Glutamatergic neuron (in vitro differentiated cells): Measurements from ENCODE around the gene CALM3. TPM values are rescaled to one million over a fixed set of nuclear protein-coding genes. Genes with fewer than 3 reads are reported as not detected.
"Not testable (repeated sequence)": the region's sequence is repeated elsewhere in the genome, so short reads cannot be mapped to it uniquely, and the experiment has no call there.

Experiments
- DNase-seq: peaks from one replicate; pipeline ENCODE4 v3.0.0; 2022
- H3K27ac Mint-ChIP-seq: one replicate; pipeline ENCODE4 v1.8.0; 2020; ENCODE audit warnings: mild to moderate bottlenecking, mixed read lengths, inconsistent platforms; ENCODE audit not compliant: unreplicated experiment
- H3K27me3 Mint-ChIP-seq: one replicate; pipeline ENCODE4 v1.8.0; 2020; ENCODE audit warnings: mild to moderate bottlenecking, moderate library complexity, mixed read lengths, inconsistent platforms; ENCODE audit not compliant: unreplicated experiment
- H3K36me3 Mint-ChIP-seq: one replicate; pipeline ENCODE4 v1.8.0; 2020; ENCODE audit warnings: mild to moderate bottlenecking, mixed read lengths, inconsistent platforms; ENCODE audit not compliant: unreplicated experiment
- H3K4me1 Mint-ChIP-seq: one replicate; pipeline ENCODE4 v1.8.0; 2020; ENCODE audit warnings: mild to moderate bottlenecking, low read depth, mixed read lengths, inconsistent platforms; ENCODE audit not compliant: unreplicated experiment
- H3K4me3 Mint-ChIP-seq: one replicate; pipeline ENCODE4 v1.8.0; 2020; ENCODE audit warnings: mild to moderate bottlenecking, mixed read lengths, inconsistent platforms; ENCODE audit not compliant: unreplicated experiment
- H3K9me3 Mint-ChIP-seq: one replicate; pipeline ENCODE4 v1.8.0; 2020; ENCODE audit warnings: mild to moderate bottlenecking, moderate library complexity, mixed read lengths, inconsistent platforms; ENCODE audit not compliant: unreplicated experiment
- total RNA-seq: library from RNA; stranded (reverse); fragmentation: NEBNext Ultra II Directional; extraction: Animal tissue kit (Norgen Biotek cat#: 25700); gene quantifications from one replicate; pipeline ENCODE4 v1.2.1, GENCODE V29; 2021; ENCODE audit not compliant: unreplicated experiment
- TF ChIP-seq, protein P1 (sequence below): fragments of 200-600 bp; sonication (generic); IDR thresholded peaks from one replicate; pipeline ENCODE4 v1.5.0; 2021; ENCODE audit not compliant: partially characterized antibody, unreplicated experiment

Gene CALM3
- total RNA-seq, 1 donor from 2014 or later: 845 TPM

- H3K27me3 Mint-ChIP-seq: no peaks in the 10 kb centered on the region
- no peaks in the 10 kb centered on the region for H3K4me1 Mint-ChIP-seq
- no peak overlapping the region for H3K27ac Mint-ChIP-seq
- peaks cover 4% of the 10 kb centered on the region for H3K9me3 Mint-ChIP-seq
- DNase-seq: no peak
- H3K36me3 Mint-ChIP-seq: peaks cover 12% of the 10 kb centered on the region
- no peak overlapping the region for H3K4me3 Mint-ChIP-seq
- TF ChIP-seq, protein P1, sequence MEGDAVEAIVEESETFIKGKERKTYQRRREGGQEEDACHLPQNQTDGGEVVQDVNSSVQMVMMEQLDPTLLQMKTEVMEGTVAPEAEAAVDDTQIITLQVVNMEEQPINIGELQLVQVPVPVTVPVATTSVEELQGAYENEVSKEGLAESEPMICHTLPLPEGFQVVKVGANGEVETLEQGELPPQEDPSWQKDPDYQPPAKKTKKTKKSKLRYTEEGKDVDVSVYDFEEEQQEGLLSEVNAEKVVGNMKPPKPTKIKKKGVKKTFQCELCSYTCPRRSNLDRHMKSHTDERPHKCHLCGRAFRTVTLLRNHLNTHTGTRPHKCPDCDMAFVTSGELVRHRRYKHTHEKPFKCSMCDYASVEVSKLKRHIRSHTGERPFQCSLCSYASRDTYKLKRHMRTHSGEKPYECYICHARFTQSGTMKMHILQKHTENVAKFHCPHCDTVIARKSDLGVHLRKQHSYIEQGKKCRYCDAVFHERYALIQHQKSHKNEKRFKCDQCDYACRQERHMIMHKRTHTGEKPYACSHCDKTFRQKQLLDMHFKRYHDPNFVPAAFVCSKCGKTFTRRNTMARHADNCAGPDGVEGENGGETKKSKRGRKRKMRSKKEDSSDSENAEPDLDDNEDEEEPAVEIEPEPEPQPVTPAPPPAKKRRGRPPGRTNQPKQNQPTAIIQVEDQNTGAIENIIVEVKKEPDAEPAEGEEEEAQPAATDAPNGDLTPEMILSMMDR: no peak
Measured at GRCh38 chr19:46559203-46559602, 41.9 kb upstream of the CALM3 start.

DNA sequence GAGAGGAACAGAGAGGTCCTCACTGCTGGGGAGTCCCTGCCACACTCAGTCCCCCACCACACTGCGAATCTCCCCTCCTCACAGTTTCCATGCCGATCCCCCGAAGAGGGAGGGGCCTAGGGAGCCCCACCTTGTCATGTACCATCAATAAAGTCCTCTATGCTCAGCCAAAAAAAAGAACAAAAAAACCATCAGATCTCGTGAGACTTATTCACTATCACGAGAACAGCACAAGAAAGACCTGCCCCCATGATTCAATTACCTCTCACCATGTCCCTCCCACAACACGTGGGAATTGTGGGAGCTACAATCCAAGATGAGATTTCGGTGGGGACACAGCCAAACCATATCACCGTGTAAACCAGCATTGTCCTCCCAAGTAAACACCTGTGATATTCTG lies 41.5 kb upstream of the CALM3 start:
- H3K27me3 Mint-ChIP-seq, H3K4me1 Mint-ChIP-seq, DNase-seq, H3K27ac Mint-ChIP-seq, H3K4me3 Mint-ChIP-seq, H3K9me3 Mint-ChIP-seq: not testable (repeated sequence)
- peaks cover 12% of the 10 kb centered on the region for H3K36me3 Mint-ChIP-seq

GRCh38 chr19:46564701-46565100 lies 36.4 kb upstream of the CALM3 start:
- no peak overlapping the region for H3K27ac Mint-ChIP-seq
- peaks cover 5% of the 10 kb centered on the region for H3K36me3 Mint-ChIP-seq
- no peak overlapping the region for H3K4me3 Mint-ChIP-seq
- no peak for DNase-seq
- H3K9me3 Mint-ChIP-seq: no peaks in the 10 kb centered on the region
- TF ChIP-seq, protein P1: no peak
- H3K27me3 Mint-ChIP-seq: no peaks in the 10 kb centered on the region
- H3K4me1 Mint-ChIP-seq: no peaks in the 10 kb centered on the region

DNA sequence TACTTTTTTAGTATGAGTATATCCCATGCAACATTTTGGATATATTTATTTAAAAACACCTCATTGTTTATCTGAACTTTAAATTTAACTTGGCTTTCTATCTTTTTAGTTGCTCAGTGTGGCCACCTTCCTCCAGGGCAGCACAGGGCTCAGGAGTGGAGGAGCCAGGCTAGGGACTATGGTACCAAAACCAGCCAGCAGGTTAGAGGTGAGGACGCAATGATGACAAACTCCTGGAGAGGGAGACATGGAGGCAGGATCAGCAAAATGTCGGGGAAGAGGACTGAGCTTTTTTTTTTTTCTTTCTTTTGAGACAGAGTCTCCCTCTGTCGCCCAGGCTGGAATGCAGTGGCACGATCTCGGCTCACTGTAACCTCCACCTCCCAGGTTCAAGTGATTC lies 29.6 kb upstream of the CALM3 start:
- Mint-ChIP-seq H3K4me3 (no peak overlapping the region), H3K4me1 (peaks cover 5% of the 10 kb centered on the region)
- DNase-seq: peak; percentile 27

GRCh38 chr19:46573679-46574498 lies 27.2 kb upstream of the CALM3 start:
- Mint-ChIP-seq H3K27me3 (peaks cover 2% of the 10 kb centered on the region), H3K9me3 (peaks cover 1% of the 10 kb centered on the region), H3K4me3 (no peak overlapping the region), H3K36me3 (no peaks in the 10 kb centered on the region), H3K4me1 (peaks cover 5% of the 10 kb centered on the region), H3K27ac (no peak overlapping the region)
- TF ChIP-seq, protein P1: no peak
- DNase-seq: no peak

More for the DNA sequence above, 29.6 kb upstream of the CALM3 start:
- H3K36me3 Mint-ChIP-seq: no peaks in the 10 kb centered on the region
- H3K9me3 Mint-ChIP-seq: no peaks in the 10 kb centered on the region
- TF ChIP-seq, protein P1: no peak
- no peak overlapping the region for H3K27ac Mint-ChIP-seq
- peaks cover 2% of the 10 kb centered on the region for H3K27me3 Mint-ChIP-seq
